Measurements from ENCODE around the gene AUTS2. TPM values are rescaled to one million over a fixed set of nuclear protein-coding genes. Genes with fewer than 3 reads are reported as not detected.

Gene AUTS2
- total and polyA plus RNA-seq, 10 of the 15 experiments (the other 5 are each of a cell fraction or from before 2014, with no cell fraction given), result 6.4 to 55.6 (median 21.6) TPM

DNA sequence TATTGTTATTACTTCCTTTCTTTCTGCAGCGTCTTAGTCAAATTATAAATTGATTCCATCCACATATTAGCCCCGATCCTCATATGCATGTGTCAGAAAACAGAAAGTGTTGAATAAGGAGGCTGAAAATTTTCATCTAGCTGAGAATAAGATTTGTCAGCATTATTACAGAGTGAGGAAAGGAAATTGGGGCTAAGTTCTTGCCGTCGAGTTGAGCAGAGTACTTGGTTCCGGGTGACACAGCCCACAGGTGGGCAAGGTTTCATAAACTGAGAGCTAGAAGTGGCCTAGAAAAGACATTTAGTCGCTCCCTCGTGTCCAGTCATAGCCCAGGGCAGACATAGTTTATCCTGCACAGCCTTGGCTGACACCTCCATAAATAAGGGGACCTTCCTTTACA, 1072.0 kb downstream of the AUTS2 start:
- TF ChIP-seq IRF4 (IDR thresholded peaks at IDR 0.05; ENCODE audit: low read depth, low read length) (no peak), SUPT20H (IDR thresholded peaks at IDR 0.05; ENCODE audit: borderline replicate concordance, control insufficient read depth, low read depth, low read length) (no peak), GABPA (IDR thresholded peaks at IDR 0.05; ENCODE audit: low read depth) (no peak), GATAD2B (conservative IDR thresholded peaks at IDR 0.05; ENCODE audit: low read depth) (no peak), CBX3 (IDR thresholded peaks at IDR 0.05; ENCODE audit: borderline replicate concordance, low read depth) (no peak), YY1 (IDR thresholded peaks at IDR 0.05; ENCODE audit: low read depth, low read length) (no peak), MTA2 (IDR thresholded peaks at IDR 0.05; ENCODE audit: low read depth) (no peak), RELA (IDR thresholded peaks at IDR 0.05; ENCODE audit: borderline replicate concordance, partially characterized antibody) (no peak), EED (IDR thresholded peaks at IDR 0.05; ENCODE audit: low read depth) (no peak), BMI1 (IDR thresholded peaks at IDR 0.05; ENCODE audit: borderline replicate concordance) (no peak), EZH2 (IDR thresholded peaks at IDR 0.05; ENCODE audit: borderline replicate concordance, control insufficient read depth, low read depth, low read length) (no peak), NR2C2 (IDR thresholded peaks at IDR 0.05; ENCODE audit: borderline replicate concordance, control insufficient read depth, insufficient read length, low read depth) (no peak), FOXM1 (IDR thresholded peaks at IDR 0.05; ENCODE audit: low read depth, low read length) (no peak)
- TF ChIP-seq, protein P1, sequence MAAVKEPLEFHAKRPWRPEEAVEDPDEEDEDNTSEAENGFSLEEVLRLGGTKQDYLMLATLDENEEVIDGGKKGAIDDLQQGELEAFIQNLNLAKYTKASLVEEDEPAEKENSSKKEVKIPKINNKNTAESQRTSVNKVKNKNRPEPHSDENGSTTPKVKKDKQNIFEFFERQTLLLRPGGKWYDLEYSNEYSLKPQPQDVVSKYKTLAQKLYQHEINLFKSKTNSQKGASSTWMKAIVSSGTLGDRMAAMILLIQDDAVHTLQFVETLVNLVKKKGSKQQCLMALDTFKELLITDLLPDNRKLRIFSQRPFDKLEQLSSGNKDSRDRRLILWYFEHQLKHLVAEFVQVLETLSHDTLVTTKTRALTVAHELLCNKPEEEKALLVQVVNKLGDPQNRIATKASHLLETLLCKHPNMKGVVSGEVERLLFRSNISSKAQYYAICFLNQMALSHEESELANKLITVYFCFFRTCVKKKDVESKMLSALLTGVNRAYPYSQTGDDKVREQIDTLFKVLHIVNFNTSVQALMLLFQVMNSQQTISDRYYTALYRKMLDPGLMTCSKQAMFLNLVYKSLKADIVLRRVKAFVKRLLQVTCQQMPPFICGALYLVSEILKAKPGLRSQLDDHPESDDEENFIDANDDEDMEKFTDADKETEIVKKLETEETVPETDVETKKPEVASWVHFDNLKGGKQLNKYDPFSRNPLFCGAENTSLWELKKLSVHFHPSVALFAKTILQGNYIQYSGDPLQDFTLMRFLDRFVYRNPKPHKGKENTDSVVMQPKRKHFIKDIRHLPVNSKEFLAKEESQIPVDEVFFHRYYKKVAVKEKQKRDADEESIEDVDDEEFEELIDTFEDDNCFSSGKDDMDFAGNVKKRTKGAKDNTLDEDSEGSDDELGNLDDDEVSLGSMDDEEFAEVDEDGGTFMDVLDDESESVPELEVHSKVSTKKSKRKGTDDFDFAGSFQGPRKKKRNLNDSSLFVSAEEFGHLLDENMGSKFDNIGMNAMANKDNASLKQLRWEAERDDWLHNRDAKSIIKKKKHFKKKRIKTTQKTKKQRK (IDR thresholded peaks at IDR 0.05; ENCODE audit: low read depth, low read length), result no peak
- TF ChIP-seq, protein P2, sequence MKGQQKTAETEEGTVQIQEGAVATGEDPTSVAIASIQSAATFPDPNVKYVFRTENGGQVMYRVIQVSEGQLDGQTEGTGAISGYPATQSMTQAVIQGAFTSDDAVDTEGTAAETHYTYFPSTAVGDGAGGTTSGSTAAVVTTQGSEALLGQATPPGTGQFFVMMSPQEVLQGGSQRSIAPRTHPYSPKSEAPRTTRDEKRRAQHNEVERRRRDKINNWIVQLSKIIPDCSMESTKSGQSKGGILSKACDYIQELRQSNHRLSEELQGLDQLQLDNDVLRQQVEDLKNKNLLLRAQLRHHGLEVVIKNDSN (IDR thresholded peaks at IDR 0.05; ENCODE audit: borderline replicate concordance, extremely low read length, insufficient read depth, low read depth, low read length), result no peak
- TF ChIP-seq, protein P3, sequence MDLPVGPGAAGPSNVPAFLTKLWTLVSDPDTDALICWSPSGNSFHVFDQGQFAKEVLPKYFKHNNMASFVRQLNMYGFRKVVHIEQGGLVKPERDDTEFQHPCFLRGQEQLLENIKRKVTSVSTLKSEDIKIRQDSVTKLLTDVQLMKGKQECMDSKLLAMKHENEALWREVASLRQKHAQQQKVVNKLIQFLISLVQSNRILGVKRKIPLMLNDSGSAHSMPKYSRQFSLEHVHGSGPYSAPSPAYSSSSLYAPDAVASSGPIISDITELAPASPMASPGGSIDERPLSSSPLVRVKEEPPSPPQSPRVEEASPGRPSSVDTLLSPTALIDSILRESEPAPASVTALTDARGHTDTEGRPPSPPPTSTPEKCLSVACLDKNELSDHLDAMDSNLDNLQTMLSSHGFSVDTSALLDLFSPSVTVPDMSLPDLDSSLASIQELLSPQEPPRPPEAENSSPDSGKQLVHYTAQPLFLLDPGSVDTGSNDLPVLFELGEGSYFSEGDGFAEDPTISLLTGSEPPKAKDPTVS (IDR thresholded peaks at IDR 0.05; ENCODE audit: low read depth, low read length), result no peak
- TF ChIP-seq, protein P4, sequence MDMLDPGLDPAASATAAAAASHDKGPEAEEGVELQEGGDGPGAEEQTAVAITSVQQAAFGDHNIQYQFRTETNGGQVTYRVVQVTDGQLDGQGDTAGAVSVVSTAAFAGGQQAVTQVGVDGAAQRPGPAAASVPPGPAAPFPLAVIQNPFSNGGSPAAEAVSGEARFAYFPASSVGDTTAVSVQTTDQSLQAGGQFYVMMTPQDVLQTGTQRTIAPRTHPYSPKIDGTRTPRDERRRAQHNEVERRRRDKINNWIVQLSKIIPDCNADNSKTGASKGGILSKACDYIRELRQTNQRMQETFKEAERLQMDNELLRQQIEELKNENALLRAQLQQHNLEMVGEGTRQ (IDR thresholded peaks at IDR 0.05; ENCODE audit: borderline replicate concordance, low read depth, low read length), result no peak
- in situ Hi-C loops (cut with MboI), result no loop called here
- no TSS peak for BruUV-seq (replicated peaks)
- no peak for DNase-seq (ENCODE audit: low read depth, low spot score)
- Histone ChIP-seq H3K9me3 (replicated peaks; ENCODE audit: control insufficient read depth, insufficient read depth, low read length) (no peaks in the 10 kb centered on the region), H2AFZ (ENCODE audit: control insufficient read depth, low read depth, low read length) (no peak overlapping the region), H3K4me1 (ENCODE audit: control insufficient read depth, insufficient read depth, low read length) (no peaks in the 10 kb centered on the region; the same call in 1 of the 2 replicates), H3K36me3 (ENCODE audit: control insufficient read depth in 2 of 2, insufficient read depth in 2 of 2, low read length in 1 of 2) (no peaks in the 10 kb centered on the region), H3K27me3 (replicated peaks in 1 of 2; ENCODE audit: control insufficient read depth in 2 of 2, insufficient read depth in 2 of 2, low read length in 1 of 2) (no peaks in the 10 kb centered on the region), H3K4me3 (no peak overlapping the region), H3K4me2 (ENCODE audit: control insufficient read depth, insufficient read depth) (no peak overlapping the region), H3K9ac (ENCODE audit: control insufficient read depth, insufficient read depth, low read length) (no peak overlapping the region), H4K20me1 (ENCODE audit: control insufficient read depth, insufficient read depth) (no peaks in the 10 kb centered on the region), H3K79me2 (ENCODE audit: control insufficient read depth, insufficient read depth, low read length) (no peaks in the 10 kb centered on the region), H3K27ac (ENCODE audit: control insufficient read depth, insufficient read depth) (no peak overlapping the region)
- no peak for ATAC-seq
- POLR2A ChIA-PET, result no interaction called here
- RAD21 ChIA-PET (ENCODE audit: unreplicated experiment), result no interaction called here
- 66% methylated on average over 7 of the region's 7 CpGs for WGBS (ENCODE audit: insufficient coverage, insufficient replicate concordance, low lambda C conversion rate, missing lambda C conversion rate)
- CTCF ChIA-PET, result no interaction called here
- SMC1A ChIA-PET (ENCODE audit: uncharacterized antibody, unreplicated experiment), result interaction anchor here (1.0 kb wide), 1 partner anchor 12 kb away, joined by 3 read pairs; no protein-coding TSS in a partner anchor
- intact Hi-C loops (cut with micrococcal nuclease; ENCODE audit: unreplicated experiment), result no loop called here
- no peak for FAIRE-seq

Data from GM12878 (cell line).